ENCODE data around the gene ZNF8. TPM values are rescaled to one million over a fixed set of nuclear protein-coding genes. Genes with fewer than 3 reads are reported as not detected.

Gene ZNF8
- total RNA-seq, 4 donors from 2014 or later = 5.6 to 11.6 (median 9.5) TPM

GRCh38 chr19:58265100-58265499 is 13.7 kb upstream of the ZNF8 start:
- ATAC-seq = no peak
- TF ChIP-seq POLR2A (IDR thresholded peaks at IDR 0.05) (no peak), POLR2AphosphoS5 (IDR thresholded peaks at IDR 0.05) (no peak), EP300 (IDR thresholded peaks at IDR 0.05) (no peak), CTCF (IDR thresholded peaks at IDR 0.05) (no peak)
- Histone ChIP-seq H3K9me3 (peaks cover 9 to 100% (median 36%) of the 10 kb centered on the region in 3 donors), H3K36me3 (peaks cover 0 to 100% of the 10 kb centered on the region in 2 donors), H3K27me3 (no peaks in the 10 kb centered on the region), H3K4me1 (no peaks in the 10 kb centered on the region), H3K4me3 (no peak overlapping the region), H3K27ac (no peak overlapping the region)
- 97% methylated on average over 3 of the region's 3 CpGs; no CpG with 5 or more reads in 1 of the 2 donors for WGBS, 2 donors (ENCODE audit: low coverage in 1 of 2)

- H3K36me3 ChIP-seq = peaks cover 0 to 100% of the 10 kb centered on the region in 2 donors
- H3K4me1 ChIP-seq = no peaks in the 10 kb centered on the region
- no peak for TF ChIP-seq POLR2AphosphoS5 (IDR thresholded peaks at IDR 0.05)
- TF ChIP-seq CTCF (IDR thresholded peaks at IDR 0.05) = no peak
- TF ChIP-seq EP300 (IDR thresholded peaks at IDR 0.05) = no peak
- no peak for TF ChIP-seq POLR2A (IDR thresholded peaks at IDR 0.05)
- H3K4me3 ChIP-seq = no peak overlapping the region
- H3K27ac ChIP-seq = no peak overlapping the region
- no peaks in the 10 kb centered on the region for H3K27me3 ChIP-seq
- ATAC-seq = no peak
- 93 to 96% methylated on average over 3 of the region's 3 CpGs for WGBS, 2 donors (ENCODE audit: low coverage in 1 of 2)
- H3K9me3 ChIP-seq = peaks cover 0 to 100% (median 17%) of the 10 kb centered on the region in 3 donors
Measured at GRCh38 chr19:58268344-58268743, 10.4 kb upstream of the ZNF8 start.

GRCh38 chr19:58274771-58275201 is 4.0 kb upstream of the ZNF8 start:
- 82% methylated on average over 2 of the region's 2 CpGs for WGBS, 2 donors (ENCODE audit: low coverage in 1 of 2)
- peaks cover 0 to 71% of the 10 kb centered on the region in 2 donors for H3K36me3 ChIP-seq
- H3K4me3 ChIP-seq = no peak overlapping the region
- H3K27me3 ChIP-seq = no peaks in the 10 kb centered on the region
- ATAC-seq = no peak
- peaks cover 0 to 18% (median 0%) of the 10 kb centered on the region in 3 donors for H3K4me1 ChIP-seq
- peaks cover 0 to 76% (median 5%) of the 10 kb centered on the region in 3 donors for H3K9me3 ChIP-seq
- no peak overlapping the region for H3K27ac ChIP-seq
- TF ChIP-seq POLR2AphosphoS5 (IDR thresholded peaks at IDR 0.05) (no peak), EP300 (IDR thresholded peaks at IDR 0.05) (no peak), POLR2A (IDR thresholded peaks at IDR 0.05) (no peak), CTCF (IDR thresholded peaks at IDR 0.05) (no peak)

- 90 to 93% methylated on average over 3 of the region's 3 CpGs for WGBS, 2 donors (ENCODE audit: low coverage in 1 of 2)
- no peak overlapping the region for H3K4me3 ChIP-seq
- H3K4me1 ChIP-seq = peaks cover 0 to 26% (median 0%) of the 10 kb centered on the region in 3 donors
- TF ChIP-seq POLR2A (IDR thresholded peaks at IDR 0.05) = no peak
- no peak for TF ChIP-seq CTCF (IDR thresholded peaks at IDR 0.05)
- no peak for TF ChIP-seq EP300 (IDR thresholded peaks at IDR 0.05)
- TF ChIP-seq POLR2AphosphoS5 (IDR thresholded peaks at IDR 0.05) = no peak
- H3K9me3 ChIP-seq = peaks cover 0 to 68% (median 3%) of the 10 kb centered on the region in 3 donors
- peaks cover 0 to 63% of the 10 kb centered on the region in 2 donors for H3K36me3 ChIP-seq
- no peaks in the 10 kb centered on the region for H3K27me3 ChIP-seq
- H3K27ac ChIP-seq = no peak overlapping the region
- no peak for ATAC-seq
Measured at GRCh38 chr19:58275564-58275963, 3.2 kb upstream of the ZNF8 start.

- H3K27ac ChIP-seq = peak overlapping the region in 1 of 4 donors; percentile 92
- 83% methylated on average over 1 of the region's 7 CpGs; no CpG with 5 or more reads in 1 of the 2 donors for WGBS, 2 donors (ENCODE audit: low coverage in 1 of 2)
Measured at GRCh38 chr19:58277197-58277596, 1.6 kb upstream of the ZNF8 start.

More at GRCh38 chr19:58277197-58277596, 1.6 kb upstream of the ZNF8 start:
- Histone ChIP-seq H3K36me3 (peaks cover 0 to 57% of the 10 kb centered on the region in 2 donors), H3K4me1 (peaks cover 0 to 35% (median 0%) of the 10 kb centered on the region in 3 donors), H3K4me3 (no peak overlapping the region), H3K9me3 (peaks cover 0 to 52% (median 3%) of the 10 kb centered on the region in 3 donors), H3K27me3 (no peaks in the 10 kb centered on the region)
- TF ChIP-seq CTCF (IDR thresholded peaks at IDR 0.05) (no peak), POLR2A (IDR thresholded peaks at IDR 0.05) (no peak), POLR2AphosphoS5 (IDR thresholded peaks at IDR 0.05) (no peak), EP300 (IDR thresholded peaks at IDR 0.05) (no peak)
- no peak for ATAC-seq

Measured in gastroesophageal sphincter (tissue), 4 donors.